Right lobe of liver (tissue), 6 donors: ENCODE data around the gene WDR89. TPM values are rescaled to one million over a fixed set of nuclear protein-coding genes. Genes with fewer than 3 reads are reported as not detected.

ENCODE experiments used
- ATAC-seq, 4 donors: fragments of 200-7000 bp; cut with Tn5 transposase; one replicate each; pipeline ENCODE4 v1.9.1; 2020; ENCODE audit warnings: mild to moderate bottlenecking in 4 of 4, moderate library complexity in 4 of 4
- DNase-seq, 3 donors: peaks; one replicate each; pipeline ENCODE4 v3.0.0-alpha.2; 2020
- H3K27ac ChIP-seq, 3 donors: fragments of 200-600 bp; one replicate each; pipeline ENCODE4 v1.8.0; 2022
- H3K27me3 ChIP-seq, 2 donors: fragments of 200-600 bp; one replicate each; pipeline ENCODE4 v1.8.0; 2022
- H3K36me3 ChIP-seq, 4 donors: fragments of 200-600 bp; sonication (generic) in 1 of 4; one replicate each; pipeline versions ENCODE4 v1.5.1 to v1.8.0; 2017 to 2022; ENCODE audit warnings: control low read depth in 1 of 4
- H3K4me1 ChIP-seq, 4 donors: fragments of 200-600 bp; sonication (generic) in 1 of 4; one replicate each; pipeline versions ENCODE4 v1.5.1 to v1.8.0; 2017 to 2022; ENCODE audit warnings: control low read depth in 1 of 4
- H3K4me3 ChIP-seq, 3 donors: fragments of 200-600 bp; one replicate each; pipeline ENCODE4 v1.8.0; 2022
- H3K9me3 ChIP-seq, 4 donors: fragments of 200-600 bp; sonication (generic) in 1 of 4; one replicate each; pipeline versions ENCODE4 v1.5.1 to v1.8.0; 2017 to 2022; ENCODE audit warnings: control low read depth in 1 of 4
- POLR2A ChIP-seq: fragments of 450-650 bp; IDR thresholded peaks from one replicate; pipeline ENCODE4 v1.6.1; 2017; ENCODE audit warnings: antibody characterized with exemption, mild to moderate bottlenecking
- WGBS: methylation state at CpG from one replicate; pipeline ENCODE4 v1.1.6; 2018; ENCODE audit warnings: low coverage, low lambda C conversion rate; ENCODE audit not compliant: insufficient coverage; ENCODE audit errors: missing lambda C conversion rate; 5-methylcytosine and 5-hydroxymethylcytosine counted together
- intact Hi-C, 2 donors: fragments of 100-400 bp; cut with DNase I; formaldehyde crosslinking; loops; one replicate each; pipeline versions ENCODE4 v1.11.2 to v1.14.1; 2022
- total RNA-seq, 6 experiments: library from RNA; depleted of rRNA in 2 of 6; stranded (reverse); fragments of >200 nt in 2 of 6; fragmentation: NEBNext Ultra II Directional in 3 of 6; extraction: Animal tissue kit (Norgen Biotek cat#: 25700) in 3 of 6; gene quantifications; one replicate each; pipeline versions ENCODE4 v1.1.0 to v1.2.4, GENCODE V29; 2016 to 2023
- TF ChIP-seq, protein P1 (sequence below), 4 donors: fragments of 200-600 bp in 3 of 4; fragments of 450-650 bp in 1 of 4; IDR thresholded peaks; one replicate each; pipeline versions ENCODE4 v1.5.1 to v1.8.0; 2016 to 2022; ENCODE audit warnings: antibody characterized with exemption in 4 of 4, mild to moderate bottlenecking in 2 of 4
- donor health status: DM: no; HTN: yes; CAD: no.
- donor health status: DM: no; HTN: no; CAD: no.
- donor health status: DM: no; HTN: no; CAD: no.
- donor health status: DM: no; HTN: yes; CAD: no.
- donor health status: DM: no; HTN: yes; CAD: no.

The WDR89 gene
- total RNA-seq, 6 experiments from 2014 or later, result 3.3 to 7.9 (median 5.8) TPM

DNA sequence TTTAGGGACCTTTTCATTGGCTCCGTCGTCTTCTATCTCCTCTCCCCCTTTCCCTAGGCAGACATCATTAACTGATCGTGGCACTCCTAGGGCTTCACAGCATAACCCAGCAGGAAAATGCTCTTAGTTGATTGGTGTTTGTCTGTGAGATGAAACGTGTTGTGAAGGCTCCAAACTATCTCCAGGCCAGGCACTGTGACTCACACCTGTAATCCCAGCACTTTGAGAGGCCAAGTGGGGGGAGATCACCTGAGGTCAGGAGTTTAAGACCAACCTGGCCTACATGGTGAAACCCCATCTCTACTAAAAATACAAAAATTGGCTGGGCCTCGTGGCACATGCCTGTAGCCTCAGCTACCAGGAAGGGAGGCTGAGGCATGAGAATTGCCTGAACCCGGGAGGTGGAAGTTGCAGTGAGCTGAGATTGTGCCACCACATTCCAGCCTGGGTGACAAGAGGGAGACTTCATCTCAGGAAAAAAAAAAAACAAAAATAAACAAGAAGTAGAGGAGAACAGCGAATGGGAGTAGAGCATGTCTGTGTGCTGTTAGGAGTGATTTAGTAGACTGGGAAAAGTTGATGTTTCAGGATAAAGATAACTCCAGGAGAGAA, 32.3 kb upstream of the WDR89 start:
- Histone ChIP-seq H3K4me1 (peaks cover 0 to 12% (median 5%) of the 10 kb centered on the region in 4 donors), H3K4me3 (no peak overlapping the region), H3K9me3 (no peaks in the 10 kb centered on the region), H3K27ac (no peak overlapping the region), H3K27me3 (no peaks in the 10 kb centered on the region), H3K36me3 (no peaks in the 10 kb centered on the region)
- WGBS, result 88% methylated on average over 7 of the region's 7 CpGs
- ATAC-seq, result no peak
- TF ChIP-seq POLR2A, result no peak
- TF ChIP-seq, protein P1, sequence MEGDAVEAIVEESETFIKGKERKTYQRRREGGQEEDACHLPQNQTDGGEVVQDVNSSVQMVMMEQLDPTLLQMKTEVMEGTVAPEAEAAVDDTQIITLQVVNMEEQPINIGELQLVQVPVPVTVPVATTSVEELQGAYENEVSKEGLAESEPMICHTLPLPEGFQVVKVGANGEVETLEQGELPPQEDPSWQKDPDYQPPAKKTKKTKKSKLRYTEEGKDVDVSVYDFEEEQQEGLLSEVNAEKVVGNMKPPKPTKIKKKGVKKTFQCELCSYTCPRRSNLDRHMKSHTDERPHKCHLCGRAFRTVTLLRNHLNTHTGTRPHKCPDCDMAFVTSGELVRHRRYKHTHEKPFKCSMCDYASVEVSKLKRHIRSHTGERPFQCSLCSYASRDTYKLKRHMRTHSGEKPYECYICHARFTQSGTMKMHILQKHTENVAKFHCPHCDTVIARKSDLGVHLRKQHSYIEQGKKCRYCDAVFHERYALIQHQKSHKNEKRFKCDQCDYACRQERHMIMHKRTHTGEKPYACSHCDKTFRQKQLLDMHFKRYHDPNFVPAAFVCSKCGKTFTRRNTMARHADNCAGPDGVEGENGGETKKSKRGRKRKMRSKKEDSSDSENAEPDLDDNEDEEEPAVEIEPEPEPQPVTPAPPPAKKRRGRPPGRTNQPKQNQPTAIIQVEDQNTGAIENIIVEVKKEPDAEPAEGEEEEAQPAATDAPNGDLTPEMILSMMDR (IDR thresholded peaks at IDR 0.05), result no peak
- intact Hi-C loops, result no loop called here
- DNase-seq, result no peak

DNA sequence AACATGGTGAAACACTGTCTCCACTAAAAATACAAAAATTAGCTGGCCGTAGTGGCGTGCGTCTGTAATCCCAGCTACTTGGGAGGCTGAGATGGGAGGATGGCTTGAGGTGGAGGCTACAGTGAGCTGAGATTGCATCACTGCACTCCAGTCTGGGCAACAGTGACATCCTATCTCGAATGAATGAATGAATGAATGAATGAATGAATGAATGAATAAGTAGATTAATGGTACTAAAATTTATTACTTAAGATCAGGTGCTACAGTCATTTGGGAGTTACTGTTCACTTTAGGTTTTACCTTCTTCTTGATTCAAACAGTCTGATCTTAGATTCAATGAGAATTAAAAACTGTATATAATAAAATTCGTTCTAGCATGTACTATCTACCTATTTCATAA, 31.6 kb upstream of the WDR89 start:
- 78% methylated on average over 4 of the region's 5 CpGs for WGBS
- intact Hi-C loops, result no loop called here
- DNase-seq, result no peak

DNA sequence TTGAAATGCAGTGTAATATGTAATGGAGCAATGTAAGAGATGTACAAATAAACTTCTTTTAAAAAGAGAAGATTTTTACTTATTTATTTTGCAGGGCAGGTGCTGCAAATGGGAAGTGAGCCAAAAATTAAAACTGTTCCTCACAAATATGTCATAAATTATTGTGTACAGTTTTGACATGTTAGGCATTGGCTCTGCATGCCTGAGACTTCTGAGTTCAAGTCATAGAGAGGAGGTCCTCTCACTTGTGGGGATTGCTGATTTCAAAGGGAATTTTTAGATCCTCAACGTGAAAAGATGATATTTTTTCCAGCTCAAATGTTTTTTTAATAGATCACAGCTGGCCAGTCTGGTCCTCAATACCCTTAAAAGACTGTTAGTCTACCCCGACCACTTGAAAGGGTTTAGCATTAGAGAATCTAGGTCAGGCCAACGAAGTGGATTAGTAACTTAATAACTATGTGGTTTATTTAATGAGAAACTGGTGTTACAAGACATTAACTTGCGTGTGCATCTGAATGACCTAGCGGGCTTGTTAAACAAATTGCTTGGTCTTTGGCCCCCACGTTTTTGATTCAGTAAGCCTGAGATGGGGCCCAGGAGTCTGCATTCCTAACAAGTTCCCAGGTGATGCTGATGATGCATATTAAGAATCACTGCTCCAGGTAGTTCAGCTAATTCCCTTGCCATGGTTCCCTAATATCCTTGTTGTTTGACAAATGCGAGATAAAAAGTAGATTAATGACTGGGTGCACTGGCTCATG, 30.9 kb upstream of the WDR89 start:
- Histone ChIP-seq H3K36me3 (no peaks in the 10 kb centered on the region), H3K4me3 (no peak overlapping the region), H3K27me3 (no peaks in the 10 kb centered on the region), H3K4me1 (peaks cover 0 to 12% (median 5%) of the 10 kb centered on the region in 4 donors), H3K9me3 (no peaks in the 10 kb centered on the region), H3K27ac (no peak overlapping the region)
- no peak for TF ChIP-seq POLR2A
- TF ChIP-seq, protein P1 (IDR thresholded peaks at IDR 0.05), result no peak
- ATAC-seq (peak in 3 of 4 donors; percentile 60 to 66 (median 66)), DNase-seq (no peak)
- 17% methylated on average over 6 of the region's 7 CpGs for WGBS
- intact Hi-C loops, result no loop called here

More for the DNA sequence above, 31.6 kb upstream of the WDR89 start:
- ATAC-seq, result no peak
- Histone ChIP-seq H3K27ac (no peak overlapping the region), H3K36me3 (no peaks in the 10 kb centered on the region), H3K27me3 (no peaks in the 10 kb centered on the region), H3K4me1 (peaks cover 0 to 12% (median 5%) of the 10 kb centered on the region in 4 donors), H3K9me3 (no peaks in the 10 kb centered on the region), H3K4me3 (no peak overlapping the region)
- no peak for TF ChIP-seq POLR2A
- TF ChIP-seq, protein P1 (IDR thresholded peaks at IDR 0.05), result no peak

DNA sequence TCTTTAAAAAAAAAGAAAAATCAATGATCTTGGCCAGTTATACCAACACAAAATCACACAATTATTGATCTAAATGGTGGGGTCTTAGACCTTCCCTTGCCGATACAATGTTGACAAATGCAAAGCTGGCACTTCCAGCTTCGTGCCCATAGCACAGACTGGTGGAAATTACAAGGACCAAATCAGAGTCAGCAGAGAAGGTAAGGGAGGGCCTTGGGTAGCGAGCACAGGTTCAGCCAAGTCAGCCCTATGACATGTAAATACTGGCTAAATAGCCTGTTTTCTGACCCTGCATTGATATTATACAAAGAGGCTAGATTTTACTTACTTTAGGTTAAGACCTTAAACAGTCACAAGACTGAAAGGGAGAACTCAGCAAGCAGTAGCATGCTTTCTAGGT, 30.3 kb upstream of the WDR89 start:
- Histone ChIP-seq H3K4me1 (peaks cover 0 to 12% (median 5%) of the 10 kb centered on the region in 4 donors), H3K27me3 (no peaks in the 10 kb centered on the region), H3K4me3 (no peak overlapping the region), H3K9me3 (no peaks in the 10 kb centered on the region), H3K36me3 (no peaks in the 10 kb centered on the region), H3K27ac (no peak overlapping the region)
- TF ChIP-seq, protein P1 (IDR thresholded peaks at IDR 0.05), result no peak
- no peak for TF ChIP-seq POLR2A
- DNase-seq, result no peak
- 41% methylated on average over 3 of the region's 3 CpGs for WGBS
- peak; percentile 68 to 88 (median 80) for ATAC-seq
- intact Hi-C loops, result no loop called here
